Activated T-cell treated with anti-CD3 and anti-CD28 coated beads for 4 hours (primary cell): ENCODE data around the gene LCE4A.

Experiments used
- DNase-seq: peaks from one replicate; pipeline ENCODE4 v3.0.0-alpha.2; 2020

LCE4A gene

GRCh38 chr1:152747831-152748230, 39.9 kb downstream of the LCE4A start:
- no peak for DNase-seq

- DNase-seq = no peak
These were observed 44.3 kb downstream of the LCE4A start for GRCh38 chr1:152752225-152752624.

GRCh38 chr1:152753586-152753985, 45.6 kb downstream of the LCE4A start:
- no peak for DNase-seq

DNA sequence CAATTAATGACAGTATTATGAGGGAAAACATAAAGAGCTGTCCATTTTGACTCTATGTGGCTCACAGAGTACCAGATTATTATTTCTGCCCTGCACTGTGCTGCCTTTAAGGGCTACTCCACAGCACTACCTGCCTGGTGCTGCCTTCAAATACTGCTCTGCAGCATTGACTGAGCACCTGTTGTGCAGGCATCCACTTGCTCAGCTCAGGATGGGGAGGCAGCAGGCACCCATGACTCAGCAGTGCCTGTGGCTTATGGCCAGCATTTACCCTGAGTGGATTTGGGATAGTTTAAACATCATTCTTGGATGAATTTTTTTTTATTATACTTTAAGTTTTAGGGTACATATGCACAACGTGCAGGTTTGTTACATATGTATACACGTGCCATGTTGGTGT, 48.9 kb downstream of the LCE4A start:
- no peak for DNase-seq

DNA sequence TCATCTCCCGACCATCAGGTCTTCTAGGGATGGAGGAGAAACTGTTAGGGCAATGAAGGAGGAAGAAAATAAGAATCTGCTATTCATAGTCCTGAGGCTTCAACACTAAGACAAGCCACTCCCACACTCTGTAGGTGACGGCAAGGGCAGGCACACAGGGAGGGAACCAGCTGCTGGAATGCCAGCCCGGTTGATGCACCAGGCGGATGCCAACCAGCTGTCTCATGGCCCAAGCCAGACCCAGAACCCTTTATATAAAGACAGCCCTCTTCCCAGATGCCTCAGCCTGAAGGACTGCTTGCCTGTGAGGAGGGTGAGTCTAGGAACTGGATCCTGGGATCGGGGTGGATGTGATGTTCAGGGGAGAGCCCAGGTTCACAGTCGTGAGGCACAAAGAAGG, 49.8 kb downstream of the LCE4A start, which contains the start of gene KPRP:
Gene KPRP, plus strand, starts transcription at position 279 of the 400 bp plus-strand sequence. CDS start 1,564 bp downstream, outside the sequence.
- no peak for DNase-seq

DNA sequence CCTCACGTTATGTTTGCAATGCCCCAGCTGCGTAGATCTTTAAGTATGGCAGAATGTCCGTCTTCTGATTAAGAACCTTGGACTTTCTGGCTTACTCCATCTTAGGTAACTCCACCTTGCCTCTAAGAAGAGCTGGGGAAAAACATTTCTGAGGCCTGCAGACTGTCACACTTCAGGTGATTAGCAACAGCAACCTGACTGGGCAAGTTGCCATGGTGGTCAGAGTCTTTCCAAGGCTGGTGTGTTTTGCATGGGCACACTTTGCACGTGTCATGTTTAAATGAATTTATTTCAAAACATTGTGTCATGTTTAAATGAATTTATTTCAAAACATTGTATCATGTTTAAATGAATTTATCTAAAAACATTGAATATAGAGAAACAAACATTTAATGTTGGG, 50.7 kb downstream of the LCE4A start:
- no peak for DNase-seq
